Tibial artery (tissue), 4 donors: ENCODE data around the gene DLGAP1.

Experiments
- DNase-seq, 2 donors: peaks; one replicate each; pipeline ENCODE4 v3.0.0-alpha.2; 2019
- H3K27ac ChIP-seq, 2 donors: fragments of 200-600 bp; sonication (generic) in 1 of 2; 1 replicate in 1 of 2; 2 replicates in 1 of 2; pipeline ENCODE4 v1.5.1; 2018 to 2019; ENCODE audit warnings: mild to moderate bottlenecking in 1 of 2
- H3K27me3 ChIP-seq, 2 donors: fragments of 200-600 bp; sonication (generic) in 1 of 2; one replicate each; pipeline versions ENCODE4 v1.5.1 to v1.6.0; 2016 to 2019
- H3K36me3 ChIP-seq, 3 donors: fragments of 200-600 bp; sonication (generic) in 2 of 3; one replicate each; pipeline ENCODE4 v1.5.1; 2016 to 2019; ENCODE audit warnings: mild to moderate bottlenecking in 2 of 3
- H3K4me1 ChIP-seq, 4 donors: fragments of 200-600 bp; sonication (generic) in 2 of 4; 1 replicate in 3 of 4; 2 replicates in 1 of 4; pipeline ENCODE4 v1.5.1; 2016 to 2019
- H3K4me3 ChIP-seq, 2 donors: fragments of 200-600 bp; sonication (generic) in 1 of 2; 1 replicate in 1 of 2; 2 replicates in 1 of 2; pipeline ENCODE4 v1.5.1; 2018 to 2019; ENCODE audit warnings: mild to moderate bottlenecking in 2 of 2
- H3K9me3 ChIP-seq, 3 donors: fragments of 200-600 bp; sonication (generic) in 1 of 3; one replicate each; pipeline ENCODE4 v1.5.1; 2016 to 2019
- CTCF ChIP-seq, 2 experiments: fragments of 200-600 bp in 1 of 2; fragments of 450-650 bp in 1 of 2; IDR thresholded peaks; one replicate each; pipeline ENCODE4 v1.5.1; 2017 to 2019; ENCODE audit warnings: antibody characterized with exemption in 2 of 2, mild to moderate bottlenecking in 1 of 2, moderate library complexity in 1 of 2
- intact Hi-C: fragments of 100-400 bp; cut with DNase I; formaldehyde crosslinking; loops from one replicate; pipeline ENCODE4 v1.15.0; 2023; ENCODE audit warnings: low total_unique reads

Gene DLGAP1

DNA sequence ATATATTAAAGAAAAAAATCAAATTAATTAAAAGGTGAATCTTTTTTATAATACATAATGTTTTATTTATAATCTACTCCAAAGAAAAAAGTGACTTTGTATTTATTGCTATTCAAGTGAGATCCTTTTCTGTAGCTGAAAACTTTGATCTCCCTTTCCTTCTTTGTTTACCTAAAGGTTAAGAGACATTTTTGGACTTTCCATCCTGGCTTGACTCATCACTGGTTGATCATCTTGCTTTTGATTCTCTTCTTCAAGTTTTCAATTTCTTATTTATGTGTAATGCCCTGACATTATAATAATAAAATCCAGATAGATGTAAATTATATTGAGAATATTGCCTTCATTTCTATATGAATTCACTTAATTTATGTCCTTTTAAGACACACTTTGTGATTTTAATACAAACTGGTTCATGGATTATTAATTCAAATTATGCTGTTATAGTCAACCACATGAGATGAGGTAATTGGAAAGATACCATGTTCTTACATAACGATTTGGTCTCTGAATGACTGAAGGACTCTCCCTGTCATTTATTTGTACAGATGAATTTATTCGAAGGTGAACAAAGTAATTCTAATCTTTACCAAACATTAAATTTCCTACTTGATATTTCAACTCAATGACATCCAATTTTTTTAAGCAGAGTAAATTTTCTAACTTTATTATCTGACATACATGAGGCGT is 820.7 kb downstream of the DLGAP1 start:
- Histone ChIP-seq H3K9me3 (no peaks in the 10 kb centered on the region), H3K4me3 (no peak overlapping the region), H3K27me3 (no peaks in the 10 kb centered on the region), H3K36me3 (no peaks in the 10 kb centered on the region), H3K4me1 (no peaks in the 10 kb centered on the region), H3K27ac (no peak overlapping the region)
- intact Hi-C loops, result no loop called here
- DNase-seq, result no peak
- TF ChIP-seq CTCF (IDR thresholded peaks at IDR 0.05), result no peak

DNA sequence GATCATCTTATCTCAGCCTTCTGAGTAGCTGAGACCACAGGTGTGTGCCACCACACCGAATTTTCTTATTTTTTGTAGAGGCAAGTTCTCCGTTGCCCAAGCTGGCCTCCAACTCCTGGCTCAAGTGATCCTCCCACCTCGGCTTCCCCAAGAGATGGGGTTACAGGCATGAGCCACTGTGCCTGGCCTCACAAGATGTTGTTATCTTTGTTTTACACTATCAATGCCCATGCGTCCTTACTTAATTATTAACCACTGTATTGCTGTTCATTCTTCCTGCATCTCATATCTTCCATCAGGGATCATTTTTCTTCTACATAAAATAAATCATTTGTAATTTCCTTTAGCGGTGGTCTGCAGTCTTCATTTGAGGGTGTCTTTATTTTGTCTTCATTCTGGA is 823.2 kb downstream of the DLGAP1 start:
- no peak overlapping the region for H3K4me3 ChIP-seq
- intact Hi-C loops, result no loop called here
- TF ChIP-seq CTCF (IDR thresholded peaks at IDR 0.05), result no peak
- H3K9me3 ChIP-seq, result no peaks in the 10 kb centered on the region
- no peaks in the 10 kb centered on the region for H3K27me3 ChIP-seq
- H3K27ac ChIP-seq, result no peak overlapping the region
- DNase-seq, result no peak
- H3K36me3 ChIP-seq, result no peaks in the 10 kb centered on the region
- no peaks in the 10 kb centered on the region for H3K4me1 ChIP-seq

- Histone ChIP-seq H3K4me1 (peaks cover 5 to 38% (median 24%) of the 10 kb centered on the region in 4 donors), H3K27ac (no peak overlapping the region), H3K4me3 (no peak overlapping the region), H3K36me3 (no peaks in the 10 kb centered on the region), H3K27me3 (no peaks in the 10 kb centered on the region), H3K9me3 (no peaks in the 10 kb centered on the region)
- intact Hi-C loops, result loop anchor here (5.0 kb wide), 1 partner anchor 40 kb away; no protein-coding TSS in a partner anchor
- no peak for TF ChIP-seq CTCF (IDR thresholded peaks at IDR 0.05)
- DNase-seq, result no peak
These were observed 828.1 kb downstream of the DLGAP1 start for GRCh38 chr18:3626929-3627458.

- peak overlapping the region; percentile 79 to 88 for H3K27ac ChIP-seq
- intact Hi-C loops, result loop anchor here (5.0 kb wide), 1 partner anchor 42 kb away; no protein-coding TSS in a partner anchor
- TF ChIP-seq CTCF (IDR thresholded peaks at IDR 0.05), result no peak
- no peaks in the 10 kb centered on the region for H3K27me3 ChIP-seq
- H3K4me1 ChIP-seq, result peaks cover 5 to 43% (median 26%) of the 10 kb centered on the region in 4 donors
- H3K9me3 ChIP-seq, result no peaks in the 10 kb centered on the region
- H3K36me3 ChIP-seq, result no peaks in the 10 kb centered on the region
- no peak for DNase-seq
- H3K4me3 ChIP-seq, result no peak overlapping the region
These were observed 829.4 kb downstream of the DLGAP1 start for GRCh38 chr18:3625742-3626091.

GRCh38 chr18:3624935-3625741 is 830.0 kb downstream of the DLGAP1 start:
- H3K9me3 ChIP-seq, result no peaks in the 10 kb centered on the region
- intact Hi-C loops, result loop anchor here (5.0 kb wide), 1 partner anchor 42 kb away; no protein-coding TSS in a partner anchor
- no peak for TF ChIP-seq CTCF (IDR thresholded peaks at IDR 0.05)
- H3K36me3 ChIP-seq, result no peaks in the 10 kb centered on the region
- no peaks in the 10 kb centered on the region for H3K27me3 ChIP-seq
- H3K27ac ChIP-seq, result peak overlapping the region; percentile 79 to 88
- peak in 1 of 2 donors; percentile 72 for DNase-seq
- no peak overlapping the region for H3K4me3 ChIP-seq
- H3K4me1 ChIP-seq, result peaks cover 5 to 43% (median 26%) of the 10 kb centered on the region in 4 donors
